ENCODE data around the gene EGFL7.

- TF ChIP-seq CTCF (conservative IDR thresholded peaks at IDR 0.05; ENCODE audit: low read depth, low read length): no peak
- no peak for TF ChIP-seq EZH2 (IDR thresholded peaks at IDR 0.05; ENCODE audit: borderline replicate concordance, low read depth, low read length, poor library complexity, severe bottlenecking)
These were observed 12.2 kb downstream of the EGFL7 start for GRCh38 chr9:136674786-136675349.
